HG02642 (cell line): ENCODE results near the gene C17orf50.

Experiments used
- ATAC-seq: cut with Tn5 transposase; IDR thresholded peaks from one replicate; pipeline ENCODE4 v1.9.1; 2021; ENCODE audit warnings: mild to moderate bottlenecking; ENCODE audit not compliant: unreplicated experiment, poor library complexity

C17orf50 gene

GRCh38 chr17:35760587-35760986 lies at the start of gene C17orf50:
C17orf50 (plus strand) TSS chr17:35760887; CDS start chr17:35760942, 55 bp downstream.
- no peak for ATAC-seq

- no peak for ATAC-seq
Observed at GRCh38 chr17:35710950-35711349, 49.7 kb upstream of the C17orf50 start.

- no peak for ATAC-seq
Observed at GRCh38 chr17:35713069-35713728, 47.5 kb upstream of the C17orf50 start.

- no peak for ATAC-seq
Observed at GRCh38 chr17:35714988-35715387, 45.7 kb upstream of the C17orf50 start.

- ATAC-seq, result no peak
Observed at GRCh38 chr17:35715416-35715815, 45.3 kb upstream of the C17orf50 start.

GRCh38 chr17:35716173-35716572 lies 44.5 kb upstream of the C17orf50 start:
- no peak for ATAC-seq

- ATAC-seq, result no peak
Observed at GRCh38 chr17:35716897-35717465, 43.7 kb upstream of the C17orf50 start.

- no peak for ATAC-seq
Observed at GRCh38 chr17:35717475-35717874, 43.2 kb upstream of the C17orf50 start.

- no peak for ATAC-seq
Observed at GRCh38 chr17:35723735-35724134, 37.0 kb upstream of the C17orf50 start.

GRCh38 chr17:35725058-35725457 lies 35.6 kb upstream of the C17orf50 start:
- no peak for ATAC-seq

GRCh38 chr17:35725802-35726126 lies 34.9 kb upstream of the C17orf50 start:
- ATAC-seq, result no peak

- ATAC-seq, result no peak
Observed at GRCh38 chr17:35726127-35726952, 34.3 kb upstream of the C17orf50 start.

- ATAC-seq, result no peak
Observed at GRCh38 chr17:35726953-35727460, 33.7 kb upstream of the C17orf50 start.

GRCh38 chr17:35727635-35728034 lies 33.1 kb upstream of the C17orf50 start:
- no peak for ATAC-seq

GRCh38 chr17:35728551-35728950 lies 32.1 kb upstream of the C17orf50 start:
- no peak for ATAC-seq

- no peak for ATAC-seq
Observed at GRCh38 chr17:35729405-35729833, 31.3 kb upstream of the C17orf50 start.

- no peak for ATAC-seq
Observed at GRCh38 chr17:35730400-35731005, 30.2 kb upstream of the C17orf50 start.

GRCh38 chr17:35731239-35731916 lies 29.3 kb upstream of the C17orf50 start, which contains the start of gene RASL10B:
RASL10B (plus strand) TSS chr17:35731639; CDS start chr17:35735185, 3,546 bp downstream.
- no peak for ATAC-seq

- no peak for ATAC-seq
Observed at GRCh38 chr17:35731917-35732805, 28.5 kb upstream of the C17orf50 start.
